WTC11 (cell line): ENCODE data around the gene PDE1A. TPM values are rescaled to one million over a fixed set of nuclear protein-coding genes. Genes with fewer than 3 reads are reported as not detected.

Experiments
- ATAC-seq: fragments of 200-7000 bp; cut with Tn5 transposase; 2 replicates; pipeline ENCODE4 v1.10.0; 2021; ENCODE audit warnings: mild to moderate bottlenecking, moderate library complexity
- CTCF ChIA-PET: fragments of 300-600 bp; sonication (Branson Sonifier 250); formaldehyde crosslinking; loops from one replicate; lab custom pipeline; 2021; ENCODE audit warnings: antibody characterized with exemption; lab: Charles Lee
- POLR2A ChIA-PET: fragments of 350-600 bp; sonication (Branson Sonifier 250); formaldehyde crosslinking; loops from one replicate; lab custom pipeline; 2021; ENCODE audit warnings: antibody characterized with exemption; lab: Charles Lee
- DNase-seq: peaks from one replicate; pipeline ENCODE4 v3.0.0; 2021; ENCODE audit warnings: low spot score
- H3K27ac Mint-ChIP-seq: 2 replicates; pipeline ENCODE4 v1.8.0; 2021; ENCODE audit warnings: mixed read lengths
- H3K27me3 Mint-ChIP-seq: 2 replicates; pipeline ENCODE4 v1.8.0; 2021; ENCODE audit warnings: low read depth, mild to moderate bottlenecking, moderate library complexity, mixed read lengths
- H3K36me3 Mint-ChIP-seq: 2 replicates; pipeline ENCODE4 v1.8.0; 2021; ENCODE audit warnings: mixed read lengths
- H3K4me1 Mint-ChIP-seq: 2 replicates; pipeline ENCODE4 v1.8.0; 2022; ENCODE audit warnings: mixed read lengths
- H3K4me3 Mint-ChIP-seq: 2 replicates; pipeline ENCODE4 v1.8.0; 2021; ENCODE audit warnings: mild to moderate bottlenecking, moderate library complexity, mixed read lengths
- H3K9me3 Mint-ChIP-seq: 2 replicates; pipeline ENCODE4 v1.8.0; 2021; ENCODE audit warnings: mixed read lengths
- FOXP1 ChIP-seq: sonication (generic); formaldehyde crosslinking; IDR thresholded peaks from 2 replicates; pipeline ENCODE4 v1.8.0; 2022; ENCODE audit warnings: missing genetic modification reagents, mild to moderate bottlenecking, moderate library complexity, borderline replicate concordance
- HMGA2 ChIP-seq: fragments of 250-450 bp; sonication (Bioruptor Pico); IDR thresholded peaks from 2 replicates; pipeline ENCODE4 v1.4.0; 2021; ENCODE audit warnings: mild to moderate bottlenecking, moderate library complexity
- JAZF1 ChIP-seq: fragments of 250-450 bp; sonication (Bioruptor Pico); IDR thresholded peaks from 2 replicates; pipeline ENCODE4 v1.9.0; 2021; ENCODE audit warnings: moderate library complexity, mild to moderate bottlenecking, inconsistent platforms
- JUN ChIP-seq: sonication (generic); formaldehyde crosslinking; IDR thresholded peaks from 2 replicates; pipeline ENCODE4 v1.8.0; 2023; ENCODE audit warnings: mild to moderate bottlenecking, missing genetic modification reagents
- MYBL2 ChIP-seq: sonication (generic); formaldehyde crosslinking; IDR thresholded peaks from 2 replicates; pipeline ENCODE4 v1.8.1; 2023; ENCODE audit warnings: mild to moderate bottlenecking, moderate library complexity, missing genetic modification reagents
- NR2C2 ChIP-seq: sonication (generic); formaldehyde crosslinking; IDR thresholded peaks from 2 replicates; pipeline ENCODE4 v1.8.0; 2022; ENCODE audit warnings: mild to moderate bottlenecking, missing genetic modification reagents
- PRRX2 ChIP-seq: fragments of 250-450 bp; sonication (Bioruptor Pico); IDR thresholded peaks from 2 replicates; pipeline ENCODE4 v1.8.0; 2021; ENCODE audit warnings: mild to moderate bottlenecking
- RORB ChIP-seq: fragments of 250-450 bp; sonication (Bioruptor Pico); IDR thresholded peaks from 2 replicates; pipeline ENCODE4 v1.9.0; 2021; ENCODE audit warnings: mild to moderate bottlenecking
- SMAD3 ChIP-seq: sonication (generic); formaldehyde crosslinking; IDR thresholded peaks from 2 replicates; pipeline ENCODE4 v1.8.0; 2022; ENCODE audit warnings: missing genetic modification reagents, mild to moderate bottlenecking, borderline replicate concordance
- STAT6 ChIP-seq: sonication (generic); formaldehyde crosslinking; conservative IDR thresholded peaks from 2 replicates; pipeline ENCODE4 v1.8.1; 2023; ENCODE audit warnings: mild to moderate bottlenecking, low read depth, missing genetic modification reagents, moderate library complexity
- TEAD1 ChIP-seq: sonication (generic); formaldehyde crosslinking; IDR thresholded peaks from 2 replicates; pipeline ENCODE4 v1.8.0; 2022; ENCODE audit warnings: mild to moderate bottlenecking, missing genetic modification reagents
- TP53 ChIP-seq: sonication (generic); formaldehyde crosslinking; IDR thresholded peaks from 2 replicates; pipeline ENCODE4 v1.8.1; 2023; ENCODE audit warnings: mild to moderate bottlenecking, missing genetic modification reagents
- ZNF512 ChIP-seq: sonication (generic); formaldehyde crosslinking; IDR thresholded peaks from 2 replicates; pipeline ENCODE4 v1.8.1; 2022; ENCODE audit warnings: missing genetic modification reagents, borderline replicate concordance
- total RNA-seq: library from RNA; stranded (reverse); gene quantifications from 3 replicates; pipeline ENCODE4 v1.2.3, GENCODE V29; 2021
- TF ChIP-seq, protein P1 (sequence below): sonication (generic); formaldehyde crosslinking; IDR thresholded peaks from 2 replicates; pipeline ENCODE4 v1.8.1; 2022; ENCODE audit warnings: mild to moderate bottlenecking, missing genetic modification reagents, moderate library complexity, borderline replicate concordance
- TF ChIP-seq, protein P2 (sequence below): sonication (generic); formaldehyde crosslinking; IDR thresholded peaks from 2 replicates; pipeline ENCODE4 v1.8.0; 2022; ENCODE audit warnings: mild to moderate bottlenecking, missing genetic modification reagents
- TF ChIP-seq, protein P3 (sequence below): sonication (generic); formaldehyde crosslinking; IDR thresholded peaks from 2 replicates; pipeline ENCODE4 v1.8.0; 2023; ENCODE audit warnings: missing genetic modification reagents
- TF ChIP-seq, protein P4 (sequence below): sonication (generic); formaldehyde crosslinking; IDR thresholded peaks from 2 replicates; pipeline ENCODE4 v1.8.1; 2022; ENCODE audit warnings: low read depth, mild to moderate bottlenecking, moderate library complexity, missing genetic modification reagents, borderline replicate concordance

The PDE1A gene
- total RNA-seq, 1 experiment from 2014 or later: not detected

- Mint-ChIP-seq H3K9me3 (peaks cover 6% of the 10 kb centered on the region), H3K27ac (no peak overlapping the region), H3K27me3 (no peaks in the 10 kb centered on the region), H3K36me3 (no peaks in the 10 kb centered on the region), H3K4me3 (no peak overlapping the region), H3K4me1 (peaks cover 12% of the 10 kb centered on the region)
- DNase-seq (no peak), ATAC-seq (no peak)
- ChIA-PET CTCF (no interaction called here), POLR2A (no interaction called here)
- TF ChIP-seq SMAD3 (CRISPR knock-in tag) (no peak), JUN (CRISPR knock-in tag) (no peak), STAT6 (CRISPR knock-in tag) (no peak), RORB (CRISPR knock-in tag) (no peak), ZNF512 (no peak), NR2C2 (CRISPR knock-in tag) (no peak), PRRX2 (CRISPR knock-in tag) (no peak)
- TF ChIP-seq, protein P1, sequence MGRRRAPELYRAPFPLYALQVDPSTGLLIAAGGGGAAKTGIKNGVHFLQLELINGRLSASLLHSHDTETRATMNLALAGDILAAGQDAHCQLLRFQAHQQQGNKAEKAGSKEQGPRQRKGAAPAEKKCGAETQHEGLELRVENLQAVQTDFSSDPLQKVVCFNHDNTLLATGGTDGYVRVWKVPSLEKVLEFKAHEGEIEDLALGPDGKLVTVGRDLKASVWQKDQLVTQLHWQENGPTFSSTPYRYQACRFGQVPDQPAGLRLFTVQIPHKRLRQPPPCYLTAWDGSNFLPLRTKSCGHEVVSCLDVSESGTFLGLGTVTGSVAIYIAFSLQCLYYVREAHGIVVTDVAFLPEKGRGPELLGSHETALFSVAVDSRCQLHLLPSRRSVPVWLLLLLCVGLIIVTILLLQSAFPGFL (CRISPR knock-in tag): no peak
- TF ChIP-seq, protein P2, sequence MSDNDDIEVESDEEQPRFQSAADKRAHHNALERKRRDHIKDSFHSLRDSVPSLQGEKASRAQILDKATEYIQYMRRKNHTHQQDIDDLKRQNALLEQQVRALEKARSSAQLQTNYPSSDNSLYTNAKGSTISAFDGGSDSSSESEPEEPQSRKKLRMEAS (CRISPR knock-in tag): no peak
- TF ChIP-seq, protein P3, sequence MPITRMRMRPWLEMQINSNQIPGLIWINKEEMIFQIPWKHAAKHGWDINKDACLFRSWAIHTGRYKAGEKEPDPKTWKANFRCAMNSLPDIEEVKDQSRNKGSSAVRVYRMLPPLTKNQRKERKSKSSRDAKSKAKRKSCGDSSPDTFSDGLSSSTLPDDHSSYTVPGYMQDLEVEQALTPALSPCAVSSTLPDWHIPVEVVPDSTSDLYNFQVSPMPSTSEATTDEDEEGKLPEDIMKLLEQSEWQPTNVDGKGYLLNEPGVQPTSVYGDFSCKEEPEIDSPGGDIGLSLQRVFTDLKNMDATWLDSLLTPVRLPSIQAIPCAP: no peak
Measured at GRCh38 chr2:182259629-182260150, 167.1 kb downstream of the PDE1A start.

DNA sequence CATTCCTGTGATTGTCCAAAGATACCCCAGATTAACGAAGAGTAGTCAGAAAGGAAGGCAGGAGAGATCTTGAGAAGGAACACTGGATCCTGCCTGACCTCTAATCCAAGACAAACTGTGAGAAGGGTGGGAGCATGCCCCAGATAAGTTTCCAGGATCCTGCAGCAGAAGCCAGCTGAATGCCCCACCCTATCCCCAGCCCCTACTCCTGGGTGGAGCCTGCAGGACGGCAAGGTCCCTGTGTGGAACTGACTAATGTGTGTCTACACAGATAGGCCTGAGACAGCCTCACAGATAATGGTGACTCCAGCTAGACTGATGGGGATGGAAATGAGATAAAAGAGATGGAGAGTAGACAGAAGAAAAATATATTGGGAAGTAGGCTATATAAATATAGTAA is 174.3 kb downstream of the PDE1A start:
- ChIA-PET CTCF (no interaction called here), POLR2A (no interaction called here)
- TF ChIP-seq TEAD1 (CRISPR knock-in tag) (no peak), HMGA2 (CRISPR knock-in tag) (no peak), TP53 (no peak)
- no peak overlapping the region for H3K27ac Mint-ChIP-seq
- no peaks in the 10 kb centered on the region for H3K4me1 Mint-ChIP-seq
- DNase-seq: no peak
- no peak for ATAC-seq
- no peak overlapping the region for H3K4me3 Mint-ChIP-seq
- no peaks in the 10 kb centered on the region for H3K36me3 Mint-ChIP-seq
- no peaks in the 10 kb centered on the region for H3K27me3 Mint-ChIP-seq
- H3K9me3 Mint-ChIP-seq: peaks cover 6% of the 10 kb centered on the region

GRCh38 chr2:182248898-182249297 is 177.9 kb downstream of the PDE1A start:
- POLR2A ChIA-PET: no interaction called here
- no peak overlapping the region for H3K27ac Mint-ChIP-seq

More at GRCh38 chr2:182248898-182249297, 177.9 kb downstream of the PDE1A start:
- H3K36me3 Mint-ChIP-seq: no peaks in the 10 kb centered on the region
- no peaks in the 10 kb centered on the region for H3K27me3 Mint-ChIP-seq
- DNase-seq (no peak), ATAC-seq (no peak)
- TF ChIP-seq TEAD1 (CRISPR knock-in tag) (no peak), MYBL2 (CRISPR knock-in tag) (no peak), JAZF1 (CRISPR knock-in tag) (no peak), FOXP1 (no peak), JUN (CRISPR knock-in tag) (no peak)
- TF ChIP-seq, protein P4, sequence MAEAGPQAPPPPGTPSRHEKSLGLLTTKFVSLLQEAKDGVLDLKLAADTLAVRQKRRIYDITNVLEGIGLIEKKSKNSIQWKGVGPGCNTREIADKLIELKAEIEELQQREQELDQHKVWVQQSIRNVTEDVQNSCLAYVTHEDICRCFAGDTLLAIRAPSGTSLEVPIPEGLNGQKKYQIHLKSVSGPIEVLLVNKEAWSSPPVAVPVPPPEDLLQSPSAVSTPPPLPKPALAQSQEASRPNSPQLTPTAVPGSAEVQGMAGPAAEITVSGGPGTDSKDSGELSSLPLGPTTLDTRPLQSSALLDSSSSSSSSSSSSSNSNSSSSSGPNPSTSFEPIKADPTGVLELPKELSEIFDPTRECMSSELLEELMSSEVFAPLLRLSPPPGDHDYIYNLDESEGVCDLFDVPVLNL (CRISPR knock-in tag): no peak
- TF ChIP-seq, protein P2 (CRISPR knock-in tag): no peak
- no peak overlapping the region for H3K4me3 Mint-ChIP-seq
- no peaks in the 10 kb centered on the region for H3K9me3 Mint-ChIP-seq
- CTCF ChIA-PET: interaction anchor here (2.0 kb wide), 1 partner anchor 8 kb away, joined by 6 read pairs; no protein-coding TSS in a partner anchor
- no peaks in the 10 kb centered on the region for H3K4me1 Mint-ChIP-seq
